HEK293T (cell line): Measurements from ENCODE around the gene PSMC4.

Experiments
- CTCF ChIA-PET: fragments of 350-600 bp; formaldehyde crosslinking; extraction: SDS; loops from one replicate; lab custom pipeline; 2021; ENCODE audit warnings: antibody characterized with exemption, inconsistent platforms; lab: Yijun Ruan, JAX
- POLR2A ChIA-PET: fragments of 350-600 bp; formaldehyde crosslinking; extraction: SDS; loops from one replicate; lab custom pipeline; 2020; ENCODE audit warnings: antibody characterized with exemption, inconsistent platforms; lab: Yijun Ruan, JAX
- DNase-seq: peaks from one replicate; pipeline ENCODE4 v3.0.0; 2012; ENCODE audit warnings: mixed read lengths; ENCODE audit errors: extremely low spot score
- ARNT ChIP-seq: fragments of 450-650 bp; IDR thresholded peaks from 2 replicates; pipeline ENCODE4 v1.6.1; 2017; ENCODE audit warnings: mild to moderate bottlenecking
- BHLHE40 ChIP-seq: fragments of 450-650 bp; IDR thresholded peaks from 2 replicates; pipeline ENCODE4 v1.6.1; 2016; ENCODE audit warnings: mild to moderate bottlenecking, moderate library complexity, borderline replicate concordance
- CTBP1 ChIP-seq: fragments of 450-650 bp; IDR thresholded peaks from 2 replicates; pipeline ENCODE4 v1.6.1; 2016; ENCODE audit warnings: borderline replicate concordance
- ELF4 ChIP-seq: fragments of 450-650 bp; IDR thresholded peaks from 2 replicates; pipeline ENCODE4 v1.6.1; 2017; ENCODE audit warnings: antibody characterized with exemption
- FOXA1 ChIP-seq: fragments of 450-650 bp; IDR thresholded peaks from 2 replicates; pipeline ENCODE4 v1.6.1; 2016; ENCODE audit warnings: mild to moderate bottlenecking
- FOXK2 ChIP-seq: fragments of 450-650 bp; IDR thresholded peaks from 2 replicates; pipeline ENCODE4 v1.6.1; 2016; ENCODE audit warnings: mild to moderate bottlenecking
- FOXM1 ChIP-seq: fragments of 450-650 bp; IDR thresholded peaks from 2 replicates; pipeline ENCODE4 v1.6.1; 2017; ENCODE audit warnings: mild to moderate bottlenecking, borderline replicate concordance
- HDGF ChIP-seq: fragments of 450-650 bp; IDR thresholded peaks from 2 replicates; pipeline ENCODE4 v1.6.1; 2017; ENCODE audit warnings: antibody characterized with exemption, borderline replicate concordance
- L3MBTL2 ChIP-seq: fragments of 450-650 bp; conservative IDR thresholded peaks from 2 replicates; pipeline ENCODE4 v1.6.1; 2016; ENCODE audit warnings: mild to moderate bottlenecking
- LEF1 ChIP-seq: fragments of 450-650 bp; IDR thresholded peaks from 2 replicates; pipeline ENCODE4 v1.6.1; 2017; ENCODE audit warnings: mild to moderate bottlenecking, borderline replicate concordance
- NFRKB ChIP-seq: fragments of 450-650 bp; IDR thresholded peaks from 2 replicates; pipeline ENCODE4 v1.6.1; 2016; ENCODE audit warnings: mild to moderate bottlenecking, moderate library complexity
- PKNOX1 ChIP-seq: fragments of 450-650 bp; IDR thresholded peaks from 2 replicates; pipeline ENCODE4 v1.6.1; 2016
- SP1 ChIP-seq: fragments of 450-650 bp; IDR thresholded peaks from 2 replicates; pipeline ENCODE4 v1.6.1; 2017
- SUZ12 ChIP-seq: fragments of 450-650 bp; IDR thresholded peaks from 2 replicates; pipeline ENCODE4 v1.6.1; 2016; ENCODE audit warnings: mild to moderate bottlenecking
- TARDBP ChIP-seq: fragments of 450-650 bp; IDR thresholded peaks from 2 replicates; pipeline ENCODE4 v1.6.1; 2016
- ZNF384 ChIP-seq: fragments of 450-650 bp; IDR thresholded peaks from 2 replicates; pipeline ENCODE4 v1.6.1; 2016

Gene PSMC4

GRCh38 chr19:39941151-39941550, 29.8 kb upstream of the PSMC4 start:
- ChIA-PET CTCF (interaction anchor here (1.1 kb wide), 1 partner anchor 10 kb away, joined by 5 read pairs; no protein-coding TSS in a partner anchor), POLR2A (no interaction called here)
- DNase-seq = no peak
- TF ChIP-seq FOXM1 = no peak
- no peak for TF ChIP-seq ARNT
- no peak for TF ChIP-seq FOXK2
- no peak for TF ChIP-seq SP1

- CTCF ChIA-PET = interaction anchor here (1.1 kb wide), 1 partner anchor 11 kb away, joined by 5 read pairs; no protein-coding TSS in a partner anchor
- no peak for DNase-seq
- TF ChIP-seq FOXM1 (no peak), FOXK2 (no peak), LEF1 (no peak), TARDBP (no peak), CTBP1 (no peak), NFRKB (no peak), SUZ12 (no peak), BHLHE40 (no peak), ARNT (no peak), FOXA1 (no peak), SP1 (no peak), HDGF (no peak)
- POLR2A ChIA-PET = no interaction called here
These were observed 29.2 kb upstream of the PSMC4 start for GRCh38 chr19:39941615-39942365.

- ChIA-PET CTCF (interaction anchor here (1.1 kb wide), 1 partner anchor 12 kb away, joined by 5 read pairs; no protein-coding TSS in a partner anchor), POLR2A (no interaction called here)
- TF ChIP-seq SUZ12 (no peak), ZNF384 (peak; percentile 80)
- no peak for DNase-seq
These were observed 28.6 kb upstream of the PSMC4 start for GRCh38 chr19:39942366-39942730.

DNA sequence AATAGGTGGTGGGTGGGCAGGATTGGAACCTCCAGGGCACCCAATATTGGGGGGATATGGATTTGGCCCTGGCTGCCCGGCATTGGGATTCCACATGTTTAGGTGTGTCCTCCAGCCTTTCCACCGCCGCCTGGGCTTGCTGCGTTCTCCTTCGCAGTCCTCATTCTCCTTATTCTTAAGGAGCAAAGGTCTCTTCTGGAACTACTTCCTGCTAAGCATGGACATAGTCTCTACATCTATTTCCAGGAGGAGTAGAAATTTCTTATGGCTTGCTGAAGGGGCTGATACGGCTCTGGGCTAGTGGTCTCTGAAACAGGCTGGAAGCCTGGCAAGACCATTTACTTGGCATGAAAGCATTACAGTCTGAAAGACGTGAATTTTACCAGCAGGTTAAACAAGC, 27.4 kb upstream of the PSMC4 start:
- DNase-seq = no peak
- CTCF ChIA-PET = no interaction called here
- POLR2A ChIA-PET = no interaction called here
- TF ChIP-seq SP1 (no peak), SUZ12 (no peak), FOXK2 (no peak), CTBP1 (no peak), FOXM1 (no peak), BHLHE40 (no peak), NFRKB (no peak), ARNT (no peak), ELF4 (no peak), FOXA1 (no peak)

DNA sequence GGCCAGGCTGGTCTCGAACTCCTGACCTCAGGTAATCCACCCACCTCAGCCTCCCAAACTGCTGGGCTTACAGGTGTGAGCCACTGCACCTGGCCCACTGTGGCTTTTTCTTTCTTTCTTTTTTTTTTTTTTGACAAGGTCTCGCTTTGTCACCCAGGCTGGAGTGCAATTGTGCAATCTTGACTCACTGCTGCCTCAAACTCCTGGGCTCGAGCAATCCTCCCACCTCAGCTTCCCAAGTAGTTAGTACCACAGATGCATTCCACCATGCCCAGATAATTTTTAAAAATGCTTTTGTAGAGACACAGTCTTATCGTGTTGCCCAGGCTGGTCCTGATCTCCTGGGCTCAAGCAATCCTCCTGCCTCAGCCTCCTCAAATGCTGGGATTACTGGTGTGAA, 24.4 kb upstream of the PSMC4 start:
- TF ChIP-seq HDGF (no peak), CTBP1 (no peak), PKNOX1 (no peak), BHLHE40 (no peak), ELF4 (no peak), FOXM1 (no peak), SP1 (no peak), ZNF384 (no peak), ARNT (no peak), TARDBP (no peak)
- CTCF ChIA-PET = no interaction called here
- POLR2A ChIA-PET = interaction anchor here (1.6 kb wide), 1 partner anchor 24 kb away, joined by 4 read pairs; no protein-coding TSS in a partner anchor
- no peak for DNase-seq

GRCh38 chr19:39949026-39949747, 21.8 kb upstream of the PSMC4 start:
- ChIA-PET POLR2A (no interaction called here), CTCF (interaction anchor here (0.5 kb wide), 1 partner anchor 259 kb away, joined by 4 read pairs; no protein-coding TSS in a partner anchor)
- no peak for DNase-seq
- TF ChIP-seq FOXM1 (no peak), SUZ12 (no peak), CTBP1 (no peak)

GRCh38 chr19:39951065-39951650, 19.8 kb upstream of the PSMC4 start:
- ChIA-PET CTCF (no interaction called here), POLR2A (interaction anchor here (1.4 kb wide), 1 partner anchor 19 kb away, joined by 5 read pairs; no protein-coding TSS in a partner anchor)
- TF ChIP-seq SUZ12 (no peak), ARNT (no peak), LEF1 (no peak), BHLHE40 (no peak), SP1 (no peak), TARDBP (no peak), FOXK2 (no peak), NFRKB (no peak), FOXM1 (no peak), CTBP1 (no peak), L3MBTL2 (no peak), ELF4 (no peak), HDGF (no peak), PKNOX1 (no peak), FOXA1 (no peak), ZNF384 (no peak)
- no peak for DNase-seq
